Lung (tissue), 12 donors: ENCODE data around the gene VTI1A. TPM values are rescaled to one million over a fixed set of nuclear protein-coding genes. Genes with fewer than 3 reads are reported as not detected.

Experiments
- ATAC-seq: fragments of 200-7000 bp; cut with Tn5 transposase; one replicate; pipeline ENCODE4 v1.9.1; 2020; ENCODE audit warnings: moderate number of reproducible peaks; ENCODE audit not compliant: insufficient read depth, low FRiP score
- DNase-seq, 3 donors: peaks; one replicate each; pipeline ENCODE4 v3.0.0-alpha.2; 2013 to 2017
- H3K27ac ChIP-seq, 2 donors: one replicate each; pipeline ENCODE4 v1.5.1; 2013; ENCODE audit warnings: mild to moderate bottlenecking in 2 of 2, moderate library complexity in 2 of 2, control low read depth in 1 of 2, inconsistent platforms in 1 of 2, low read depth in 1 of 2, low read length in 1 of 2
- H3K27me3 ChIP-seq, 3 donors: one replicate each; pipeline ENCODE4 v1.5.1; 2013; ENCODE audit warnings: low read length in 2 of 3; ENCODE audit not compliant: control insufficient read depth in 3 of 3, insufficient read depth in 3 of 3
- H3K36me3 ChIP-seq, 4 donors: one replicate each; pipeline ENCODE4 v1.5.1; 2013; ENCODE audit warnings: low read length in 4 of 4, mild to moderate bottlenecking in 1 of 4, moderate library complexity in 1 of 4; ENCODE audit not compliant: control insufficient read depth in 4 of 4, insufficient read depth in 4 of 4
- H3K4me1 ChIP-seq, 5 donors: one replicate each; pipeline ENCODE4 v1.5.1; 2013; ENCODE audit warnings: low read length in 5 of 5, mild to moderate bottlenecking in 2 of 5, moderate library complexity in 1 of 5; ENCODE audit not compliant: control insufficient read depth in 5 of 5, insufficient read depth in 5 of 5
- H3K4me3 ChIP-seq: one replicate; pipeline ENCODE4 v1.5.1; 2013; ENCODE audit warnings: mild to moderate bottlenecking, control low read depth, moderate library complexity
- H3K9ac ChIP-seq, 2 donors: one replicate each; pipeline ENCODE4 v1.5.1; 2013; ENCODE audit warnings: low read length in 2 of 2, control low read depth in 1 of 2; ENCODE audit not compliant: insufficient read depth in 1 of 2
- H3K9me3 ChIP-seq, 4 donors: one replicate each; pipeline ENCODE4 v1.5.1; 2013; ENCODE audit warnings: low read length in 3 of 4, mild to moderate bottlenecking in 1 of 4, moderate library complexity in 1 of 4; ENCODE audit not compliant: control insufficient read depth in 4 of 4, insufficient read depth in 3 of 4
- CTCF ChIP-seq: IDR thresholded peaks from 2 replicates; pipeline ENCODE4 v1.5.1; 2012; ENCODE audit warnings: mild to moderate bottlenecking; ENCODE audit errors: control extremely low read depth, extremely low read depth
- WGBS, 2 donors: extraction: QIAGEN DNeasy Blood & Tissue Kit; methylation state at CpG; one replicate each; pipeline ENCODE4 v1.1.7; 2013; 5-methylcytosine and 5-hydroxymethylcytosine counted together
- polyA plus RNA-seq, 2 donors: library from polyadenylated mRNA; stranded (reverse); fragments of 200-250 nt; gene quantifications; one replicate each; pipeline ENCODE4 v1.2.1, GENCODE V29; 2013
- total RNA-seq, 2 donors: library from RNA; depleted of rRNA in 1 of 2; stranded (reverse); fragments of >200 nt in 1 of 2; gene quantifications; one replicate each; pipeline ENCODE4 v1.2.1, GENCODE V29; 2014 to 2021
- donor health status: control.
- donor health status: control.
- donor health status: Bipolar disorder and iron deficiency.
- donor health status: healthy.
- donor health status: DM: yes; HTN: yes; CAD: no.

VTI1A gene
- total and polyA plus RNA-seq, 4 donors: 9.2 to 48.2 (median 28.4) TPM

- H3K9ac ChIP-seq: no peak overlapping the region
- 89 to 95% methylated on average over 4 of the region's 4 CpGs for WGBS, 2 donors
- no peak for TF ChIP-seq CTCF
- H3K27me3 ChIP-seq: no peaks in the 10 kb centered on the region
- peaks cover 0 to 5% (median 0%) of the 10 kb centered on the region in 5 donors for H3K4me1 ChIP-seq
- H3K36me3 ChIP-seq: no peaks in the 10 kb centered on the region
- no peaks in the 10 kb centered on the region for H3K9me3 ChIP-seq
- no peak overlapping the region for H3K4me3 ChIP-seq
- H3K27ac ChIP-seq: no peak overlapping the region
- ATAC-seq (no peak), DNase-seq (no peak)
These were observed 63.4 kb downstream of the VTI1A start for GRCh38 chr10:112510384-112510783.

GRCh38 chr10:112512294-112512693 lies 65.3 kb downstream of the VTI1A start:
- ATAC-seq (no peak), DNase-seq (no peak)
- Histone ChIP-seq H3K36me3 (no peaks in the 10 kb centered on the region), H3K27me3 (no peaks in the 10 kb centered on the region), H3K9me3 (no peaks in the 10 kb centered on the region), H3K9ac (no peak overlapping the region), H3K4me1 (peaks cover 0 to 12% (median 3%) of the 10 kb centered on the region in 5 donors), H3K27ac (no peak overlapping the region), H3K4me3 (no peak overlapping the region)
- TF ChIP-seq CTCF: no peak
- WGBS, 2 donors: 98 to 99% methylated on average over 2 of the region's 2 CpGs

- Histone ChIP-seq H3K36me3 (no peaks in the 10 kb centered on the region), H3K9me3 (no peaks in the 10 kb centered on the region), H3K9ac (no peak overlapping the region), H3K27me3 (no peaks in the 10 kb centered on the region), H3K27ac (no peak overlapping the region), H3K4me3 (no peak overlapping the region), H3K4me1 (peaks cover 0 to 17% (median 0%) of the 10 kb centered on the region in 5 donors)
- DNase-seq (no peak), ATAC-seq (no peak)
- TF ChIP-seq CTCF: no peak
These were observed 68.1 kb downstream of the VTI1A start for GRCh38 chr10:112515126-112515525.

- no peak for TF ChIP-seq CTCF
- no peak overlapping the region for H3K9ac ChIP-seq
- H3K4me1 ChIP-seq: peaks cover 0 to 22% (median 0%) of the 10 kb centered on the region in 5 donors
- H3K27me3 ChIP-seq: no peaks in the 10 kb centered on the region
- H3K27ac ChIP-seq: no peak overlapping the region
- WGBS, 2 donors: 65 to 83% methylated on average over 2 of the region's 2 CpGs
- H3K4me3 ChIP-seq: no peak overlapping the region
- ATAC-seq (no peak), DNase-seq (no peak)
- H3K36me3 ChIP-seq: no peaks in the 10 kb centered on the region
- no peaks in the 10 kb centered on the region for H3K9me3 ChIP-seq
These were observed 68.8 kb downstream of the VTI1A start for GRCh38 chr10:112515852-112516251.
